GM21381 (cell line): ENCODE results near the gene TMEM132C.
"Not testable (repeated sequence)": the region's sequence is repeated elsewhere in the genome, so short reads cannot be mapped to it uniquely, and the experiment has no call there.

Source experiments
- ATAC-seq: cut with Tn5 transposase; IDR thresholded peaks from one replicate; pipeline ENCODE4 v1.9.1; 2021; ENCODE audit warnings: mild to moderate bottlenecking, moderate library complexity; ENCODE audit not compliant: unreplicated experiment

Gene TMEM132C

GRCh38 chr12:128551266-128551665 is 284.3 kb downstream of the TMEM132C start:
- ATAC-seq: no peak

DNA sequence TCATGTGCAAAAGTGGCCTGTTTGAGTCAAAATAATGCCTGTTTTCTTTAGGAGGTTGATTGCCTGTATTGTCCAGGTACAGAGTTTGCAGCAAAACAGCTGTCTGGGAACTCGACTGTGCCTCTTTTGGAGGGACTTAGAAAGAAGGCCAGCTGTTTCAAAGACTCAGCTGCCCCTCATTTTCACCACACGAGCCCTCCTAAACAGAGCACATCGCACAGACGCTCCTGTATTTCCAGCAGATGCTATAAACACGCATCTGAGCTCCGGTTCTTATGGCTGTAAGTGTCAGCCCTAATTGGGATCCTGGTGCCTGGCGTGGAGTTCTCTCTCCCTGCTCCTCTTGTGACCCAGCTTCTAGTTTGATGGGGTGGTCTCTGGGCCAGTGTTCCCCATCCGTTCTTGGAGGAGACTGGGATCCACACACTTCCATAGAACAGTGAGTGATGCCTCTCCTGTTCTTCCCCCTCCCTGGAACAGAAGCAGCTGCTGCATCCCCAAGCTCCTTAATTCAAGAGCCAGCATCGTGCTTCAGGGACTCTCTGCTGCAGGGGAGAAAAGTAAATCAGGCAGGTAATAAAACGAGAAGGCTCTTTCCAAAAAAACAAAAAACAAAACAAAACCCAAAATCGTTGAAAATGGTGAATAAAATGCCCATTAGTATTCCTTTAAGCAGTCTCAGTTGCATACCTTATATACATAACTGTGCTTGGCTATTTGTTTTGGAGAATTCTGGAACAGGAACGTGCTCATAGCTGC is 287.8 kb downstream of the TMEM132C start:
- no peak for ATAC-seq

- no peak for ATAC-seq
Measured at GRCh38 chr12:128557231-128557630, 290.3 kb downstream of the TMEM132C start.

DNA sequence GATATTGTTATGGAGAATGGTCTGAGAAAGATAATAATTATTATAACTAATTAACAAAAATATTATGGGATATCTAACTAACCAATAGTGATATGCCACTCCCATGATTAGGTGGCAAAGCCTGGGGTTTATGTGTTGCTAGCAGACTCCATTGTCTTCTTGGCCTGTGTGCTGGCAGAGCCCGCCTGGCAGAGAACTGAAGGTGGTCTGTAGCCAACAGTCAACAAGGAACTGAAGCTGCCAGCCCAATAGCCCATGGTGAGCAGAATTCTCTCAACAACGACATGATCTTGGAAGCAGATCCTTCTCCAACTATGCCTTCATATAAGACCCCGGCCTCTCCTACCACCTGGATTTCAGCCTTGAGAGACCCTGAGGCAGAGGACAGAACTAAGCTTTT is 298.0 kb downstream of the TMEM132C start:
- ATAC-seq: no peak

- ATAC-seq: no peak
Measured at GRCh38 chr12:128567730-128568129, 300.8 kb downstream of the TMEM132C start.

DNA sequence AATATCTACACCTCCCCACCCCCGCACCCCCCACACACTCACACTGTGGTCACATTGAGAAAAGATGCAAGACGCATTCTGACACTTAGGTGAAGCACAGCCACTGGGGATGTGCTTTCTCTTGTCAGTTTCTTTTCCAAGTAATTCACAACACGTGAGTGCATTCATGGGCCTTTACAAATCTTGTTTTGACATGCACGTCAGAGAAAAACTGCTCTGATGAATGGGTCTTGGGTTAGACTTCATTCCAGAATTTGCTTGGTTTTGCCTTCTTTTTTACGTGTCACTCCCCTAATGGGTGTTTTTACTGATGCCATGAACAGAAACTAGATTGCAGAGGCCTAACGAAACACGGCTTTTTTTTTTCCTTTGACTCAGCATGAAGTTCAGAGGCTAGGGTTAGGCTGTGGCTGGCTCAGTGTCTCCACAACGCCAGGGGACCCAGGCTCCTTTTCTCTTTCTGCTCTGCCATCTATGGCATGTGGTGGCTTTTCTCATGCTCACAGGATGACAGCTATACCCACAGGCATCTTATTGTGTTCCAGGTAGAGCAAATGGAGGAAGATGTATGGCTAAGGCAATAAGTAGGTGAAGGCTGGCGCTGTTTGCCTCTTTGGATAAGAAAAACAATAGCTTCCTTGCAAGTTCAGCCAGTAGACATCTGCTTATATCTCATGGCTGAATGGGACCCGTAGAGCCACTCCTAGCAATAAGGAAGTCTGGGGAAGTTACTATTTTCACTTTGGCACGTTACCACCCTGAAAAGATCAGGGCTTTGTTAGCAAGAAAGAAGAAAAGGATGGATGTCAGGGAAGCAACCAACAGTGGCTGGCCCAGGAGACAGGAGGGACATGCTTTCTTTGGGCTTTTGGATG is 303.5 kb downstream of the TMEM132C start:
- peak; percentile 54 for ATAC-seq

DNA sequence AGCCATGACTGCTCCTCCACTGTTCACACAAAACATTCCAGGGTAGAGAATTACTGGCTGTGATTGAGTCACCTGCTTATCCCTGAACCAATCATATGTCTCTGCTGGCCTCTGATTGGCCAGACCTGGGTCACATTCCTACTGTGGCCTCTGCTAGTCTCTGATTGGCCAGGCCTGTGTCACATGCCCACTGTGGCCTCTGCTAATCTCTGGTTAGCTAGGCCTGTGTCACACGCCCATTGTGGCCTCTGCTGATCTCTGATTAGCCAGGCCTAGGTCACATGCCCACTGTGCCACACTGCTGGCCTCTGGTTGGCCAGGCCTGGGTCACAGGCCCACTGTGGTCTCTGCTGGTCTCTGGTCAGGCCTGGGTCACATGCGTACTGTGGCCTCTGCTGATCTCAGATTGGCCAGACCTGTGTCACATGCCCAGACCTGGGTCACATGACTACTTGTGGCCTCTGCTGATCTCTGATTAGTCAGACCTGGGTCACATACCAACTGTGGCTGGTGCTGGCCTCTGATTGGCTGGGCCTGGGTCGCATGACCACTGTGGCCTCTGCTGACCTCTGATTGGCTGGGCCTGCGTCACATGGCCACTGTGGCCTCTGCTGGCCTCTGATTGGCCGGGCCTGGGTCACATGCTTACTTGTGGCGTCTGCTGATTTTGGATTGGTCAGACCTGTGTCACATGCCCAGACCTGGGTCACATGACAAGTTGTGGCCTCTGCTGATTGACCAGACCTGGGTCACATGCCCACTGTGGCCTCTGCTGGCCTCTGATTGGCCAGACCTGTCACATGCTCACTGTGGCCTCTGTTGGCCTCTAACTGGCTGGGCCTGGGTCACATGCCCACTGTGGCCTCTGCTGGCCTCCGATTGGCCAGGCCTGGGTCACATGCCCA is 305.2 kb downstream of the TMEM132C start:
- no peak for ATAC-seq

DNA sequence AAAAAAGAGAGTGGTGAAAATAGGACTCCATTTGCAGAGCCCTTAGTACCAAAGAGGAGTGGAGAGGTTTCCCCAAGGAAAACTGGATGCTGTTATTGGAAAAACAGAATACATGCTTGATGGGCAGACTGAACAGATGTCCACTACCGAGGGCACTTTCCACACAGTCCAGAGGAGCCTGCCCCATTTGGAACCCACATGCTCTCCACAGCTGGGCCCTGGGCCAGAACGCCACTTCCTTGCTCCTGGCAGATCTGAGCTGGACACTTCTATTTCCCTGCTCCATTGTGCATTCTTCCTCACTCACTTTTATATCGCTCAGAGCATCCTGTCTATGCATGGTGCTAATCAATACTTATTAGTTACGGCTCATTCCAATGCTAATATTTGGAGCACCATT is 306.9 kb downstream of the TMEM132C start:
- ATAC-seq: no peak

GRCh38 chr12:128578045-128578444 is 311.1 kb downstream of the TMEM132C start:
- ATAC-seq: no peak

DNA sequence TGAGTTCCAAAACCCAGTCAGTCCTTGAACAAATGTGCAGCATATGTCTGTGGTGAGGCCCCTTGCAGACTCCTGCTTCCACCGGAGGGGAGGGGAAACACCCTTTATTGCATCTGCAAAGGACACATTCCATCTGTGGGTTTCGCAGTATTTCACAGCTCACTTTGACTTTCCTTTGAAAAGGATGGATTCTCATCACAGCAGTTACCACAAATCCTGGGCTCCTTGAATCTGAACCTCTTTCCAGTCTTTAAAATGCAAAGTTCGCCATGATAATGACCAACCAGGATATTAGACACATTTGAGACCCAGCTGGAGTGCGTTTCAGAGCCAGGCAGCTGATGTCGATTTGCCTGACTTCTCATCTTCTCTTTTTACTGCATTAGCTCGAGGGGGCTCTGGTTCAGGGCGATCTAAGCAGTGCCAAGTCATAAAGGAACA is 314.4 kb downstream of the TMEM132C start:
- no peak for ATAC-seq

- no peak for ATAC-seq
Measured at GRCh38 chr12:128583453-128583852, 316.5 kb downstream of the TMEM132C start.

- ATAC-seq: no peak
Measured at GRCh38 chr12:128586451-128587029, 319.6 kb downstream of the TMEM132C start.

DNA sequence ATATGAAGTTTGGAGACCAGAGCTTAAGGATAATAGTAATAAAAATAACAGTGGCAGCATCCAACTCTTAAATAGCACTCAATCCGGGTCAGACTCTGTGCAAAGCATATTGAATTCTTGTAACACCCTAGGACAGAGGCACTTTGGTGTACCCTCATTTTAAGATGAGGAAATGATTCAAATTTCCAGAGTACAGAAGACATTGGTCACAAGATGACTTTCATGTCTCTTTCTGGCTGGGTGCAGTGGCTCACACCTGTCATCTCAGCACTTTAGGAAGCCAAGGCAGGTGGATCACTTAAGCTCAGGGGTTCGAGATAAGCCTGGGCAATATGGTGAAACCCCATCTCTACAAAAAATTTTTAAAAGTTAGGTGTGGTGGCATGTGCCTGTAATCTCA is 320.9 kb downstream of the TMEM132C start:
- ATAC-seq: no peak

- no peak for ATAC-seq
Measured at GRCh38 chr12:128592220-128592744, 325.3 kb downstream of the TMEM132C start.

- no peak for ATAC-seq
Measured at GRCh38 chr12:128594521-128594920, 327.6 kb downstream of the TMEM132C start.

GRCh38 chr12:128595609-128596008 is 328.6 kb downstream of the TMEM132C start:
- ATAC-seq: no peak

DNA sequence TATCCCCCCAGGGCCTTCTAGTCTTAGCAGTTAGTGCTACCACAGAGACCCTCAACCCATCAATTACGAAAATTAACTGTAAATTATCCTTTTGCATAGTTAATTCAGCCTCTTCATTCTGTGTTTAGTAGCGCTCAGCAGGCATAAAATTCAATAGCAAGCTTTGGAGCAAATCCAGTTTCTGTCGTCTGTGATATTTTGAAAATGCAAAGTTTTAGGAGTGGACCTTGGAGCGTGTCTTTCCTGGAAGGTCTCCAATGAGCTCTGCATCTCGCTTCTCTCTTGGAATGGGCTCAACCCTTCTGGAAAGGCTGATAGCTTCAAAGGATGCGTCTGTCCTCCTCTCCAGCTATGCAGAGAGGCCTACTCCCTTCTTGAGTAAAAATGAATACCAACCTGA is 333.9 kb downstream of the TMEM132C start:
- ATAC-seq: no peak

DNA sequence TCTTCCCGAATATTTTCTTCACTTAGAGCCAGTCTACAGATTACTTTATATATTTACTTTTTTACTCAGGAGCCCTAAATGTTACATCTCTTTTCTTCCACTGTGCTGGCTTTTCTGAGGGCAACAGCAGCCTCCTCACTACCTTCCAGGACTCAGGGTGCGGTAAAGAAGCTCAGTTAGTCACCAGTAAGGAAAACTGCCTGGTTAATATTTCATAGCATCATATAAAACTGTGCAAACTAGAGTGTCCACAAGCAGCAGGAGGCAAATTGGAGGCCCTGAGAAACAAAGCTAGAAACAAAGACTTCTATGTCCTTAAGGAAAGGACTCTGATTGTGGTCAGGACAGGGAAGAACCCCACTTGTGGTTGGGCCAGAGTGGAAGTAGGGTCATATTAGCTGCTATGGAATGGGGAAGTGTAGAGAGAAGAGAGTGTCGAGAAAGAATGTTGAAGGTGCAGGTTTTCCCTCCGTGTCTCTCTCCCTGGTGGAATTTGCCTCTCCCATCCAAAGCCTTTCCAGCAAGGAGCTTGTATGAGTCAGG is 336.7 kb downstream of the TMEM132C start:
- no peak for ATAC-seq

DNA sequence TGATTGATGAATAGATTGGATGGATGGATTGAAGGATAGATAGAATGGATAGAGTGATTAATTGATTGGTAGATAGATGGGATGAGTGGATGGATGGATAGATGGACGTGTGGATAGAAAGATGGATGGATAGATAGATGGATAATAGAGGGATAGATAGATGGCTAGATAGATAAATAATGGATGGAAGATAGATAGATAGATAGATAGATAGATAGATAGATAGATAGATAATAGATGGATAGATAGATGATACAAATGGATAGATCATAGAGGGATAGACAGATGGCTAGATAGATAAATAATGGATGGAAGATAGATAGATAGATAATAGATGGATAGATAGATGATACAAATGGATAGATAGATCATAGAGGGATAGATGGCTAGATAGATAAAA is 337.2 kb downstream of the TMEM132C start:
- ATAC-seq: not testable (repeated sequence)

DNA sequence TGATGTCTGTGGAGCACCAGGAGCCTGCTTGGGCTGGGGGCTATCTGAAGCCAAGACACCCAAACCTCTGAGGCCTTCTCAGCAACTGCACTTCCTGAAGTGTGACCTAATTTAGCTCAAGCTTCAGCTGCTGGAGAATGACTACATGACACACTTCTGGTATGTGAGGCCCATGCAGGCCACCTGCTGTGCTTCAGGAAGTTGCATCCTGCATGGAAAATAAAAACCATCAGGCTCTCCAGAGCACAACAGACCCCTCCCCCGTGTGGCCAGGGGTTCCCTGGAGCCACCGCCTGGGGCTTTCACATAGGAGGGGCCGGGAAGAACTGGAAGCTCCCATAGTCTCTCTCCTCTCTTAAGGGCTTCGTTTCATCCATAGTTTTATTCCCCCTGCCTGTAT is 339.1 kb downstream of the TMEM132C start:
- ATAC-seq: no peak
